Upper lobe of right lung (tissue), 1 donor: Measurements from ENCODE around the gene EIF4H. TPM values are rescaled to one million over a fixed set of nuclear protein-coding genes. Genes with fewer than 3 reads are reported as not detected.

Source experiments
- ATAC-seq: fragments of 200-7000 bp; cut with Tn5 transposase; one replicate; pipeline ENCODE4 v1.9.1; 2020; ENCODE audit warnings: mild to moderate bottlenecking, moderate library complexity
- DNase-seq: peaks from one replicate; pipeline ENCODE4 v3.0.0-alpha.2; 2020
- H3K27ac ChIP-seq: fragments of 200-600 bp; one replicate; pipeline ENCODE4 v1.8.0; 2022
- H3K27me3 ChIP-seq: fragments of 200-600 bp; one replicate; pipeline ENCODE4 v1.8.0; 2022; ENCODE audit warnings: mild to moderate bottlenecking
- H3K36me3 ChIP-seq: fragments of 200-600 bp; one replicate; pipeline ENCODE4 v1.8.0; 2022
- H3K4me1 ChIP-seq: fragments of 200-600 bp; one replicate; pipeline ENCODE4 v1.8.0; 2022
- H3K4me3 ChIP-seq: fragments of 200-600 bp; one replicate; pipeline ENCODE4 v1.8.0; 2022; ENCODE audit warnings: mild to moderate bottlenecking
- H3K9me3 ChIP-seq: fragments of 200-600 bp; one replicate; pipeline ENCODE4 v1.8.0; 2022
- CTCF ChIP-seq: fragments of 200-600 bp; IDR thresholded peaks from one replicate; pipeline ENCODE4 v1.8.0; 2022; ENCODE audit warnings: antibody characterized with exemption
- intact Hi-C: fragments of 100-400 bp; cut with DNase I; formaldehyde crosslinking; loops from one replicate; pipeline ENCODE4 v1.11.0; 2022
- total RNA-seq: library from RNA; stranded (reverse); fragmentation: NEBNext Ultra II Directional; extraction: Animal tissue kit (Norgen Biotek cat#: 25700); gene quantifications from one replicate; pipeline ENCODE4 v1.2.1, GENCODE V29; 2021
- donor health status: DM: no; HTN: yes; CAD: no; lungs with severe emphysema.

EIF4H gene
- total RNA-seq, 1 donor from 2014 or later = 218 TPM

DNA sequence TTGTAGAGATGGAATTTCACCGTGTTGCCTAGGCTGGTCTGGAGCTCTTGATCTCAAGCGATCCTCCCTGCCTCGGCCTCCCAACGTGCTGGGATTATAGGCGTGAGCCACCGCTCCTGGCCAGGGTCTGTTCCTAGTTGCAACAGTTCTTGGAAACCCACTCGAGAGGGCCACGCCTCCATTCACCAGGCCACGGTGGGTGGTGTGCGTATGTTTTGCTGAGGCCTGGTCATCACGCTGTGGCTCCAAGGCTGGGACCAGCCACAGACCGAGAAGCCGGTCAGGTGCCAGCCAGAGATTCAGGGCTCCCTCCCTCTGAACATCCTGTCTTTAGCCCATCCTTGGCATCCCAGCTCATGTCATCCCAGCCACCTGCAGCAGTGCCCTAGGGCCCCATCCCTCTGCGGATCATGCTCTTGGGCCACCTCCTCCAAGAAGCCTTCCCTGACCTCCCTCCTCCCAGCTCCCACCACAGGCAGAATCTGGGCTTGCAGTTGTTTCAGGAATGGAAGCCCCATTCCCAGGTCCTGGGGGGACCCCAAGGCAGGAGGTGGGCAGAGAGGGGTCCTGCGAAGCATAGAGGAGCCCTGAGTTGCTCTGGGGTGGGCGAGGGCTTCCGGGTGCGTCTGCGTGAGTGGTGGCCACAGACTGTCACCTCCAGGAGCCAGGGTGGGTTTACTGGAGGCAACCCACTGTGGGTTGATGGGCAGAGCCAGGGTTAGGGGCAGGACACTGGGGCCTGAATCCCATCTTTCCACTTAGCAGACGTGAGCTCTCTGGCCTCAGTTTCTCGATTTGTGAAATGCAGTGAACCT is 40.9 kb downstream of the EIF4H start:
- Histone ChIP-seq H3K27me3 (no peaks in the 10 kb centered on the region), H3K27ac (no peak overlapping the region), H3K4me3 (no peak overlapping the region), H3K36me3 (no peaks in the 10 kb centered on the region), H3K4me1 (peaks cover 9% of the 10 kb centered on the region), H3K9me3 (no peaks in the 10 kb centered on the region)
- ATAC-seq (no peak), DNase-seq (no peak)
- TF ChIP-seq CTCF = no peak
- intact Hi-C loops = no loop called here

GRCh38 chr7:74215921-74216320 is 41.8 kb downstream of the EIF4H start:
- no peak for ATAC-seq
- H3K4me3 ChIP-seq = no peak overlapping the region
- H3K27me3 ChIP-seq = no peaks in the 10 kb centered on the region
- H3K4me1 ChIP-seq = peaks cover 9% of the 10 kb centered on the region
- intact Hi-C loops = no loop called here
- no peak overlapping the region for H3K27ac ChIP-seq
- no peak for TF ChIP-seq CTCF
- H3K36me3 ChIP-seq = no peaks in the 10 kb centered on the region
- H3K9me3 ChIP-seq = no peaks in the 10 kb centered on the region
- DNase-seq = no peak

DNA sequence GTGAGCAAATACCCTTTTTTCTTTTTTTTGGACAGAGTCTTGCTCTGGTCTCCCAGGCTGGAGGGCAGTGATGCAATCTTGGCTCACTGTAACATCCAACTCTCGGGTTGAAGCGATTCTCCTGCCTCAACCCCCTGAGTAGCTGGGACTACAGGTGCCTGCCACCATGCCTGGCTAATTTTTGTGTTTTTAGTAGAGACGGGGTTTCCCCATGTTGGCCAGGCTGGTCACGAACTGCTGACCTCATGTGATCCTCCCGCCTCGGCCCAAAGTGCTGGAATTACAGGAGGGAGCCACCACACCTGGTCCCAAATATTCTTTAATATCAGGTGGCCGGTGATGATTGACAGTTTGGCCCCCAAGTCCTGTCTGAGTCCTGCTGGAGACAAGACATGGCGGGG is 42.2 kb downstream of the EIF4H start:
- ATAC-seq (no peak), DNase-seq (no peak)
- Histone ChIP-seq H3K9me3 (no peaks in the 10 kb centered on the region), H3K4me3 (no peak overlapping the region), H3K27me3 (no peaks in the 10 kb centered on the region), H3K36me3 (no peaks in the 10 kb centered on the region), H3K27ac (no peak overlapping the region), H3K4me1 (peaks cover 9% of the 10 kb centered on the region)
- intact Hi-C loops = no loop called here
- TF ChIP-seq CTCF = no peak

DNA sequence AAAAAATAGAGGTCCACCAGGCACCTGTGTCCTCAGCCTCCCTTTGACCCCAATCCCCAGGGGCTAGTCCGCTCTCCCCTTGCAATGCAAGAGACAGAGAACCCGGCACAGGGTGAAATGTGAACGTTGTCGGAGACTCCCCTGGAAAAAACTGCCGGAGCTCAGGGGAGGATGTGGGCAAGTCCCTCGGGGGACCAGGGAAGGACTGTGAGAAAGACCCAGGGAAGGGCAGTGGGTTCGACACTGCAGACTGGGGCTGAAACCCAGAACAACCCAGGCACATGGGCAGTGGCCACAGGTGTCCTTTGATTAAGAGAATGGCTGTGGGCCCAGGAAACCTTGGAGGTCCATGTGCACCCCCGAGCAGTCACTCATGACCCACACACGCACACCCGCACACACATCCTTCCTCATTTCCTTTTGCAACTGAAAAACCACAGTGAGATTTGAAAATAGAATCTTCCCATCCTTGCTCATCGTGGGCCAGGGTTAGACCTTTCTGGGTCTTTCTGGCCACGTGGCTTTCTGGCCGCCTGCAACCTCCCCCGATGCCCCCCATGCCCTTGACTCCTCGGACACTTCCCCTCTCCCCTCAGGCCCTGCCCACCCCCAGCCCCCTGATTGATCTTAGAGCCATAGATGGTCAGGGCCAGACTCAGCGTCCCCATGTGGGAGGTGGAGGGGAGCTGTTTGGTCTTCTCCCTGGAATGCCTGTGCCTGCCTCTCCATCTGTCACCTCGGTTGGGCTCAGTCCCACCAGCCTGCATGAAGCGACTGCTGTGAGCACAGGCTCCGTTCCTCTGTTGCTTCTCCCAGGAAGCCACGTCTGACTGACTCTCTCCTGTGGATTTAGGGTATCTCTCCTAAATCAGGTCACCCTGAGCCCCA is 43.5 kb downstream of the EIF4H start:
- Histone ChIP-seq H3K4me1 (peaks cover 9% of the 10 kb centered on the region), H3K27me3 (no peaks in the 10 kb centered on the region), H3K27ac (no peak overlapping the region), H3K36me3 (no peaks in the 10 kb centered on the region), H3K9me3 (no peaks in the 10 kb centered on the region), H3K4me3 (no peak overlapping the region)
- intact Hi-C loops = no loop called here
- no peak for TF ChIP-seq CTCF
- DNase-seq (no peak), ATAC-seq (peak; percentile 74)

- no peak for ATAC-seq
These were observed 44.2 kb downstream of the EIF4H start for GRCh38 chr7:74218343-74218698.

More at GRCh38 chr7:74218343-74218698, 44.2 kb downstream of the EIF4H start:
- H3K9me3 ChIP-seq = no peaks in the 10 kb centered on the region
- H3K4me3 ChIP-seq = no peak overlapping the region
- H3K4me1 ChIP-seq = peaks cover 9% of the 10 kb centered on the region
- H3K27me3 ChIP-seq = no peaks in the 10 kb centered on the region
- H3K27ac ChIP-seq = no peak overlapping the region
- intact Hi-C loops = no loop called here
- no peak for DNase-seq
- TF ChIP-seq CTCF = no peak
- no peaks in the 10 kb centered on the region for H3K36me3 ChIP-seq
